NCI-H146 treated with DMSO at 0.1 percent for 48 hours (cell line): ENCODE measurements around the gene BCAS1.

ENCODE experiments used
- DNase-seq: peaks from one replicate; lab custom pipeline; 2025; ENCODE audit not compliant: unreplicated experiment; lab: John Stamatoyannopoulos, UW

BCAS1 gene

GRCh38 chr20:53894707-53895384 lies 175.5 kb downstream of the BCAS1 start:
- no peak for DNase-seq
